ENCODE measurements around the gene KCNQ1OT1.
"Not testable (repeated sequence)": the region's sequence is repeated elsewhere in the genome, so short reads cannot be mapped to it uniquely, and the experiment has no call there.

KCNQ1OT1 gene

GRCh38 chr11:2645779-2646118 lies 54.0 kb downstream of the KCNQ1OT1 start:
- Mint-ChIP-seq H3K9me3 (peaks cover 79% of the 10 kb centered on the region), H3K27ac (no peak overlapping the region), H3K4me1 (ENCODE audit: low read depth) (no peaks in the 10 kb centered on the region), H3K36me3 (ENCODE audit: low read depth) (peaks cover 7% of the 10 kb centered on the region), H3K27me3 (ENCODE audit: low read depth) (no peaks in the 10 kb centered on the region), H3K4me3 (no peak overlapping the region)

GRCh38 chr11:2644844-2645778 lies 54.7 kb downstream of the KCNQ1OT1 start:
- peaks cover 81% of the 10 kb centered on the region for H3K9me3 Mint-ChIP-seq
- no peak overlapping the region for H3K4me3 Mint-ChIP-seq
- H3K36me3 Mint-ChIP-seq (ENCODE audit: low read depth): peaks cover 5% of the 10 kb centered on the region
- H3K27ac Mint-ChIP-seq: no peak overlapping the region
- H3K4me1 Mint-ChIP-seq (ENCODE audit: low read depth): no peaks in the 10 kb centered on the region
- H3K27me3 Mint-ChIP-seq (ENCODE audit: low read depth): no peaks in the 10 kb centered on the region

GRCh38 chr11:2643746-2644145 lies 56.0 kb downstream of the KCNQ1OT1 start:
- peaks cover 5% of the 10 kb centered on the region for H3K36me3 Mint-ChIP-seq (ENCODE audit: low read depth)
- no peaks in the 10 kb centered on the region for H3K4me1 Mint-ChIP-seq (ENCODE audit: low read depth)
- peaks cover 78% of the 10 kb centered on the region for H3K9me3 Mint-ChIP-seq
- no peak overlapping the region for H3K4me3 Mint-ChIP-seq
- no peaks in the 10 kb centered on the region for H3K27me3 Mint-ChIP-seq (ENCODE audit: low read depth)
- no peak overlapping the region for H3K27ac Mint-ChIP-seq

GRCh38 chr11:2641623-2642022 lies 58.2 kb downstream of the KCNQ1OT1 start:
- H3K9me3 Mint-ChIP-seq: peaks cover 80% of the 10 kb centered on the region
- H3K36me3 Mint-ChIP-seq (ENCODE audit: low read depth): peaks cover 2% of the 10 kb centered on the region
- H3K27ac Mint-ChIP-seq: no peak overlapping the region
- no peaks in the 10 kb centered on the region for H3K4me1 Mint-ChIP-seq (ENCODE audit: low read depth)
- no peaks in the 10 kb centered on the region for H3K27me3 Mint-ChIP-seq (ENCODE audit: low read depth)
- H3K4me3 Mint-ChIP-seq: no peak overlapping the region

GRCh38 chr11:2639763-2640162 lies 60.0 kb downstream of the KCNQ1OT1 start:
- H3K4me1 Mint-ChIP-seq (ENCODE audit: low read depth): not testable (repeated sequence)

GRCh38 chr11:2631161-2631560 lies 68.6 kb downstream of the KCNQ1OT1 start:
- H3K27ac Mint-ChIP-seq: no peak overlapping the region
- no peaks in the 10 kb centered on the region for H3K27me3 Mint-ChIP-seq (ENCODE audit: low read depth)
- H3K36me3 Mint-ChIP-seq (ENCODE audit: low read depth): peaks cover 10% of the 10 kb centered on the region
- H3K9me3 Mint-ChIP-seq: peaks cover 50% of the 10 kb centered on the region
- H3K4me1 Mint-ChIP-seq (ENCODE audit: low read depth): no peaks in the 10 kb centered on the region
- H3K4me3 Mint-ChIP-seq: no peak overlapping the region

More at GRCh38 chr11:2639763-2640162, 60.0 kb downstream of the KCNQ1OT1 start:
- peaks cover 76% of the 10 kb centered on the region for H3K9me3 Mint-ChIP-seq
- not testable (repeated sequence) for H3K36me3 Mint-ChIP-seq (ENCODE audit: low read depth); H3K27me3 Mint-ChIP-seq (ENCODE audit: low read depth); H3K4me3 Mint-ChIP-seq; H3K27ac Mint-ChIP-seq

- H3K4me1 Mint-ChIP-seq (ENCODE audit: low read depth): no peaks in the 10 kb centered on the region
- H3K27me3 Mint-ChIP-seq (ENCODE audit: low read depth): no peaks in the 10 kb centered on the region
- no peak overlapping the region for H3K27ac Mint-ChIP-seq
- peaks cover 46% of the 10 kb centered on the region for H3K9me3 Mint-ChIP-seq
- H3K36me3 Mint-ChIP-seq (ENCODE audit: low read depth): peaks cover 10% of the 10 kb centered on the region
- H3K4me3 Mint-ChIP-seq: no peak overlapping the region
Observed at GRCh38 chr11:2630679-2631078, 69.1 kb downstream of the KCNQ1OT1 start.

GRCh38 chr11:2625183-2625582 lies 74.6 kb downstream of the KCNQ1OT1 start:
- H3K36me3 Mint-ChIP-seq (ENCODE audit: low read depth): peaks cover 17% of the 10 kb centered on the region
- H3K9me3 Mint-ChIP-seq: peaks cover 15% of the 10 kb centered on the region
- no peak overlapping the region for H3K27ac Mint-ChIP-seq
- peaks cover 8% of the 10 kb centered on the region for H3K4me1 Mint-ChIP-seq (ENCODE audit: low read depth)
- no peaks in the 10 kb centered on the region for H3K27me3 Mint-ChIP-seq (ENCODE audit: low read depth)
- H3K4me3 Mint-ChIP-seq: no peak overlapping the region

- Mint-ChIP-seq H3K4me1 (ENCODE audit: low read depth) (peaks cover 8% of the 10 kb centered on the region), H3K4me3 (no peak overlapping the region), H3K36me3 (ENCODE audit: low read depth) (peaks cover 15% of the 10 kb centered on the region)
Observed at GRCh38 chr11:2621894-2622293, 77.9 kb downstream of the KCNQ1OT1 start.

GRCh38 chr11:2612884-2613571 lies 86.8 kb downstream of the KCNQ1OT1 start:
- Mint-ChIP-seq H3K27me3 (ENCODE audit: low read depth) (peaks cover 11% of the 10 kb centered on the region), H3K4me1 (ENCODE audit: low read depth) (no peaks in the 10 kb centered on the region), H3K9me3 (peaks cover 4% of the 10 kb centered on the region), H3K36me3 (ENCODE audit: low read depth) (no peaks in the 10 kb centered on the region), H3K4me3 (no peak overlapping the region), H3K27ac (no peak overlapping the region)

More at GRCh38 chr11:2621894-2622293, 77.9 kb downstream of the KCNQ1OT1 start:
- peak overlapping the region; percentile 46 for H3K27ac Mint-ChIP-seq
- H3K27me3 Mint-ChIP-seq (ENCODE audit: low read depth): no peaks in the 10 kb centered on the region
- peaks cover 4% of the 10 kb centered on the region for H3K9me3 Mint-ChIP-seq

- no peaks in the 10 kb centered on the region for H3K36me3 Mint-ChIP-seq (ENCODE audit: low read depth)
- H3K4me1 Mint-ChIP-seq (ENCODE audit: low read depth): no peaks in the 10 kb centered on the region
Observed at GRCh38 chr11:2609345-2609744, 90.4 kb downstream of the KCNQ1OT1 start.

GRCh38 chr11:2599561-2600189 lies 100.1 kb downstream of the KCNQ1OT1 start:
- no peak overlapping the region for H3K27ac Mint-ChIP-seq
- H3K36me3 Mint-ChIP-seq (ENCODE audit: low read depth): no peaks in the 10 kb centered on the region
- H3K4me3 Mint-ChIP-seq: no peak overlapping the region
- no peaks in the 10 kb centered on the region for H3K27me3 Mint-ChIP-seq (ENCODE audit: low read depth)
- H3K4me1 Mint-ChIP-seq (ENCODE audit: low read depth): no peaks in the 10 kb centered on the region
- peaks cover 11% of the 10 kb centered on the region for H3K9me3 Mint-ChIP-seq

More at GRCh38 chr11:2609345-2609744, 90.4 kb downstream of the KCNQ1OT1 start:
- Mint-ChIP-seq H3K4me3 (no peak overlapping the region), H3K27ac (no peak overlapping the region), H3K9me3 (peaks cover 4% of the 10 kb centered on the region), H3K27me3 (ENCODE audit: low read depth) (peaks cover 8% of the 10 kb centered on the region)

GRCh38 chr11:2595204-2595603 lies 104.6 kb downstream of the KCNQ1OT1 start:
- Mint-ChIP-seq H3K4me3 (no peak overlapping the region), H3K36me3 (ENCODE audit: low read depth) (no peaks in the 10 kb centered on the region), H3K9me3 (peaks cover 11% of the 10 kb centered on the region), H3K27ac (no peak overlapping the region), H3K4me1 (ENCODE audit: low read depth) (no peaks in the 10 kb centered on the region), H3K27me3 (ENCODE audit: low read depth) (no peaks in the 10 kb centered on the region)

- no peaks in the 10 kb centered on the region for H3K4me1 Mint-ChIP-seq (ENCODE audit: low read depth)
- peaks cover 11% of the 10 kb centered on the region for H3K9me3 Mint-ChIP-seq
- no peak overlapping the region for H3K27ac Mint-ChIP-seq
- no peak overlapping the region for H3K4me3 Mint-ChIP-seq
- H3K36me3 Mint-ChIP-seq (ENCODE audit: low read depth): no peaks in the 10 kb centered on the region
- H3K27me3 Mint-ChIP-seq (ENCODE audit: low read depth): no peaks in the 10 kb centered on the region
Observed at GRCh38 chr11:2594267-2594666, 105.5 kb downstream of the KCNQ1OT1 start.

Data from T-helper 1 cell treated with Interleukin-12 subunit alpha and Interleukin-12 subunit beta and Interleukin-4 antibody, amounts not matched to agents 30 μg/mL and 1 μg/mL, for 36 hours (primary cell).